Measurements from ENCODE around the gene EXOC6B.

DNA sequence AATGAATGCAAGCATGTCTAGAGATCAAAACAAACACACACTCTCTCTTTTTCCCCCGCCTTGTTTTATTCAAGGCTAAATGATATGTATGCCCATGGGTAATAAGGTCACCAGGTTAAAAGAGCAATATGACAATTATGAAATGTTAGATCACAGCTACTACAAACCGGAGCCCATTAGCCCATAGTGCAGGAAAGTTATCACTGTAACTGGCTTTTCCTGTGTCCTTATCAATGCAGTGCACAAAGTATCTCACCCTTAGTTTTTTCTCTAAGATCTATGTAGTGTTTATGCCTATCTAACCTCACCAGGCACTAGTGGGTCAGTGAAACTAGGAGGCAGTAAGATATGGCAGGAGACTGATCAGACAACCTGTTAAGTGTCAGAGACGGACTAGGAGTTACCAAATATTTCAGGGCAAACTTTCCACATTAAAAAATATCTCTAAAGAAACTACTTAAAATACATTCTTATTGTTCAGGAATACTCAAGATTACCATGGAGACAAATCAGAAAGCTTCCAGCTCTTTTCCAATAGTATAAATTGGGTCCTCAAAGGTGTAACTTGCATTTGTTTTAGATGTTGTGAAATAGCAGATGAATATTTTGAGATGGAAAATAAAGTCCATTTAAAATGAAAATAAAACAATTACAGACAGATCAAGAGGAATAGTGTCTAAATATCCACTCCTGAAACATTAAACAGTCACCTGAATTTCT lies 282.2 kb downstream of the EXOC6B start:
- TF ChIP-seq EGR1 (IDR thresholded peaks at IDR 0.05): no peak
- TF ChIP-seq, protein P1, sequence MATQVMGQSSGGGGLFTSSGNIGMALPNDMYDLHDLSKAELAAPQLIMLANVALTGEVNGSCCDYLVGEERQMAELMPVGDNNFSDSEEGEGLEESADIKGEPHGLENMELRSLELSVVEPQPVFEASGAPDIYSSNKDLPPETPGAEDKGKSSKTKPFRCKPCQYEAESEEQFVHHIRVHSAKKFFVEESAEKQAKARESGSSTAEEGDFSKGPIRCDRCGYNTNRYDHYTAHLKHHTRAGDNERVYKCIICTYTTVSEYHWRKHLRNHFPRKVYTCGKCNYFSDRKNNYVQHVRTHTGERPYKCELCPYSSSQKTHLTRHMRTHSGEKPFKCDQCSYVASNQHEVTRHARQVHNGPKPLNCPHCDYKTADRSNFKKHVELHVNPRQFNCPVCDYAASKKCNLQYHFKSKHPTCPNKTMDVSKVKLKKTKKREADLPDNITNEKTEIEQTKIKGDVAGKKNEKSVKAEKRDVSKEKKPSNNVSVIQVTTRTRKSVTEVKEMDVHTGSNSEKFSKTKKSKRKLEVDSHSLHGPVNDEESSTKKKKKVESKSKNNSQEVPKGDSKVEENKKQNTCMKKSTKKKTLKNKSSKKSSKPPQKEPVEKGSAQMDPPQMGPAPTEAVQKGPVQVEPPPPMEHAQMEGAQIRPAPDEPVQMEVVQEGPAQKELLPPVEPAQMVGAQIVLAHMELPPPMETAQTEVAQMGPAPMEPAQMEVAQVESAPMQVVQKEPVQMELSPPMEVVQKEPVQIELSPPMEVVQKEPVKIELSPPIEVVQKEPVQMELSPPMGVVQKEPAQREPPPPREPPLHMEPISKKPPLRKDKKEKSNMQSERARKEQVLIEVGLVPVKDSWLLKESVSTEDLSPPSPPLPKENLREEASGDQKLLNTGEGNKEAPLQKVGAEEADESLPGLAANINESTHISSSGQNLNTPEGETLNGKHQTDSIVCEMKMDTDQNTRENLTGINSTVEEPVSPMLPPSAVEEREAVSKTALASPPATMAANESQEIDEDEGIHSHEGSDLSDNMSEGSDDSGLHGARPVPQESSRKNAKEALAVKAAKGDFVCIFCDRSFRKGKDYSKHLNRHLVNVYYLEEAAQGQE (IDR thresholded peaks at IDR 0.05; ENCODE audit: low read depth): no peak
- no peak for TF ChIP-seq EP300 (IDR thresholded peaks at IDR 0.05; ENCODE audit: borderline replicate concordance)
- no peak for TF ChIP-seq CREB1 (IDR thresholded peaks at IDR 0.05; ENCODE audit: low read depth)
